NK-92 (cell line): Measurements from ENCODE around the gene CHODL.

ENCODE experiments used
- DNase-seq: peaks from one replicate; lab custom pipeline; 2025; ENCODE audit not compliant: unreplicated experiment; lab: John Stamatoyannopoulos, UW

Gene CHODL, protein sequence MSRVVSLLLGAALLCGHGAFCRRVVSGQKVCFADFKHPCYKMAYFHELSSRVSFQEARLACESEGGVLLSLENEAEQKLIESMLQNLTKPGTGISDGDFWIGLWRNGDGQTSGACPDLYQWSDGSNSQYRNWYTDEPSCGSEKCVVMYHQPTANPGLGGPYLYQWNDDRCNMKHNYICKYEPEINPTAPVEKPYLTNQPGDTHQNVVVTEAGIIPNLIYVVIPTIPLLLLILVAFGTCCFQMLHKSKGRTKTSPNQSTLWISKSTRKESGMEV

DNA sequence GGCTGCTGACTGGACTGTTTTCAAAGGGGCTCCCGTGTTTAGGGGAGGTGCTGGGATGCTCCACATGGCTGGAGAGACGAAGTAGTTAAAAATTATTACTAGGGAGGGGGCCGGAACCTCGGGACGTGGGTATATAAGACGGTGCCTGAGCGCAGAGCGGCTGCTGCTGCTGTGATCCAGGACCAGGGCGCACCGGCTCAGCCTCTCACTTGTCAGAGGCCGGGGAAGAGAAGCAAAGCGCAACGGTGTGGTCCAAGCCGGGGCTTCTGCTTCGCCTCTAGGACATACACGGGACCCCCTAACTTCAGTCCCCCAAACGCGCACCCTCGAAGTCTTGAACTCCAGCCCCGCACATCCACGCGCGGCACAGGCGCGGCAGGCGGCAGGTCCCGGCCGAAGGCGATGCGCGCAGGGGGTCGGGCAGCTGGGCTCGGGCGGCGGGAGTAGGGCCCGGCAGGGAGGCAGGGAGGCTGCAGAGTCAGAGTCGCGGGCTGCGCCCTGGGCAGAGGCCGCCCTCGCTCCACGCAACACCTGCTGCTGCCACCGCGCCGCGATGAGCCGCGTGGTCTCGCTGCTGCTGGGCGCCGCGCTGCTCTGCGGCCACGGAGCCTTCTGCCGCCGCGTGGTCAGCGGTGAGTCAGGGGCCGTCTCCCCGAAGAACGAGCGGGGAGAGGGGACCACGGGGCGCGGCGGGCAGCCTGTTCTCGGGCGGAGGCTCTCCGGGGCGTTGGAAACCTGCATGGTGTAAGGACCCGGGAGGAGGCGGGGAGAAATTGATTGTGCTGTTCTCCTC is at the start of gene CHODL:
Gene CHODL, plus strand, starts transcription at position 163 of the 793 bp plus-strand sequence. Its CDS starts 391 bp downstream, at position 554.
- DNase-seq = no peak

DNA sequence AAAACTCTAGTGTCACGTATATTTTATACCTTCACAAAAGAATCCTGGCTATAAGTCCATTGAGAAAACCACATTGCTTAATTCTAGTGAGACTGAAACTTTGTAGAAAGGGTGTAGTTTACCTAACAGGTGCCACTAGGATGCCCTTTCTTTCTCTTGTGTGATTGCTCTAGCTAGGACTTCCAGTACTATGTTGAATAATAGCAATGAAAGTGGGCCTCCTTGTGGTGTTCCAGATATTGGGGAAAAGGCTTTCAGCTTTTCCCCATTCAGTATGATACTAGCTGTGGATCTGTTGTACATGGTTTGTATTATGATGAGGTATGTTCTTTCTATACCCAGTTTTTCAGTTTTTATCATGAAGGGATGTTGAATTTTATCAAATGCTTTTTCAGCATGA is 39.7 kb upstream of the CHODL start:
- no peak for DNase-seq

DNA sequence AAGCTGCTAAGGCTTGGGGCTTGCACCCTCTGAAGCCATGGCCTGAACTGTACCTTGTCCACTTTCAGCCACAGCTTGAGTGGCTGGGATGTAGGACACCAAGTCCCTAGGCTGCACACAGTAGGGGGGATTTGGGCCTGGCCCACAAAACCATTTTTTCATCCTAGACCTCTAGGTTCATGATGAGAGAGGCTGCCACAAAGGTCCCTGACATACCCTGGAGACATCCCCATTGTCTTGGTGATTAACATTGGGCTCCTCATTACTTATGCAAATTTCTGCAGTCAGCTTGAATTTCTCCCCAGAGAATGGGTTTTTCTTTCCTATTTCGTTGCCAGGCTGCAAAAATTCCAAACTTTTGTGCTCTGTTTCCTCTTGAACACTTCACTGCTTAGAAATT is 26.3 kb upstream of the CHODL start:
- DNase-seq = no peak

DNA sequence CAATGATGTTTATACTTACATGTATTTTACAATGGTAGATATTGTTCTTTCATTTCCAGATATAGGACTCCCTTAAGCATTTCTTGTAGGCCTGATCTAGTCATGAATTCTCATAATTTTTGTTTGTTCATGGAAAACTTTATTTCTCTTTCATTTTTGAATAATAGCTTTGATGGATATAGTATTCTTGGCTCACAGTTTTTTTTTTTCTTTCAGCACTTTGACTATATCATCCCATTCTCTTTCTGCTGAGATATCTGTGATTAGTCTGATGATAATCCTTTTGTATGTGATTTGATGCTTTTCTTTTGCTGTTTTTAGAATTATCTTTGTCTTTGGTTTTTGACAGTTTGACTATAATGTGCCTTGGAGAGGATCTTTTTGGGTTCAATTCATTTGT is 24.1 kb upstream of the CHODL start:
- no peak for DNase-seq

DNA sequence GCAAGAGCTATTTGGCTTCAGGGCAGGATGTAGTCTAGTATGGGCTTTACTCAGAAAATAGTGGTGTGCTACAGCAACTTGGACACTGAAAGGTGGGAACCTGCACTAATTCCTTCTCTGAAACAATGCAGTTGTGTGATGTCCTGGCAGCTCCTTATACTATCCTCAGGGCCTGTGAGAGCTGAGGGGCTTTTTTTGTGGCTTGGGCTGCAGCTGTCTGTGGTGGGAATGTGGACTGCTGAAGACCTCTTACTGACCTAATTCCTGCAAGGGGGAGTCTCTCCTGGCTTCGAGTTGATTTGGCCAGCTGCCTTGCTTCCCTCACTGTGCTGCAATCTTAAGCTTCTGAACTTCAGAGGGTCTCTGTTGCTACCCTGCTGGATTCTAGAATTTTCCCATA is 22.3 kb upstream of the CHODL start:
- DNase-seq = no peak

DNA sequence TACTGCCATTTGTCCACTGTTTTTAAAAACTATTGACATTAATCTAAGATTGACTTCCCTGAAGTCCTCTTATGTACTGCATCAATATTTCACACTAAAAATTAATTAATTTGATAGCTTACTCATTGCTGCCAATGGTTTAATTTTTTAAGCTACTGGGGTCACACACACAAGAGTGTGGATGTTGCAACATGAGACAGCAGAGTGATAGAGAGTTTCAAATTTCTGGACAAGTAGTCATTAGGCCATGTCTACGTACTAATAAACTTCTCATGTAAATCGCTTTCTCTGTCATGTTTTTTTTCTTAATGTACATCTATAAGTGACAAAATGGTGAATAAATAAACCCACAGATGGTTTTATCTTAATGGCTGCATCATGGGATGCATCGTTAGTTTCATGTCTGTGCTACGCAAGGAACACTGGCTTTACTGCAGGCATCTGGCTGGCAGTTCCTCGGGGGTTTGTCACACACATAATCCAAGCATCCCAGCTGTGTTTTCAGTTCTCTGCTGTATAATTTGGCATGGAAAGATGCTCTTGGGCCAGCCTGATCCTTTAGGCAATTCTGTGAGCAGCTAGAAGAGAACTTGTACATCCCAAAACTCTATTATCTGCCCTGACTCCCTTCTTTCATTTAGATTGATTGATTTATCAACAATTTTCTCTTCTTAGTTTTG is 16.4 kb upstream of the CHODL start:
- no peak for DNase-seq

DNA sequence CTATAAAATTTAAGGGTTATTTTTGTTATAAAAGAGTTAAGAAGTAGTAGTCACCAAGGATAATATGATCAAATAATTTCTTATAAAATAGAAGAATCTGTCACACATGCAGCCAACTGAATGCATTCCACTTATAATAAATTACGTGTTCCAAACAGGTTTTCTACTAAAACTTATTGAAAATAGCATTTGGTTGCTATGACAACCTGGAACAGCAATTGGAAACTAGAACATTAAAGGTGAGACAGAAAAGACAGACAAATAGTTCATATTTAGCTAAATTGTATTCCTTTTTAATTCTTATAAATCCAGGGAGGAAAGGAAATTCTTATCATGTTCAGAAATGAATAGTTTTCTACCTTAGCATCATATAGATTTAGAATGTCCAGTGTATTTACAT is 9.1 kb upstream of the CHODL start:
- DNase-seq = no peak

DNA sequence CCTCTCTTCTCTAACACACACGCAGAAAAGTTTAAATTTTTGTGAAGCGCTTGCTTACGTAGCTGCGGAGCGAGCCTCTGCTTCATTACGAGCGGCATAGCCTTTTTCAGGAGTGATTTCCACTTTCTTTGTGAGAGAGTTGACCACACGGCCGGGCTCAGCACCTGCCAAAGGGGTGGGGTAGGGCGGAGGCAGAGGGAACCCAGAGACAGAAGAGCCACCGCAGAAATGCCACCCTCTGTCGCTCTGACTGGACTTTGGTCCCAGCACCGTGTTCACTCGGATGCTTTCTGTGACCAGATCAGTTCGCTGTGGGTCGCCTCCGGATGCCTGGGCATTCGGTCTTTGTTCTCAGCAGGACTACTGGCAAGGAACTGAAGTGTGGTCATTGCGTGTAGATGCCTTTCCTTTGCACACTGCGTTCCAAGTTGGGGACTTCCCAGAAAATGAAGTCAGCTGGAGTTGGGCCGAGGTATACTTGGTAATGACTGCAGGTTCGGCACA is 883 bp downstream of the CHODL start:
- no peak for DNase-seq

DNA sequence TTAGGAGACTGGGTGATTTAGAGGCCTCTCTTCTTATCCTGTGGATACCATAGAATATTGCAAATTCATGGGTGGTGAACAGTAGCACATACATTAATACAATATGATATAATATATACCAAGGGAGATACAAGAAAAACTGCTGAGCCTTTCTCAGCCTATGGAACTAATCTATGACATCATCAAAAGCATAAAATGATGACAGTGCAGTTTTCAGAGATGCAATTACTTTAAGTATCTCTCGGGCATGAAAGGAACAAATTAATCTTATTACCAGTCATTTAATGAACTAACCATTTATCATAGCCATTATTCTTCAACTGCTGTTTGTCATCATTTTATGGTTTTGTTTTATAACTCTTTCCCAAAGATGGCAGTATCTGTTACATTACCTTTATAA is 3.5 kb downstream of the CHODL start:
- DNase-seq = no peak

DNA sequence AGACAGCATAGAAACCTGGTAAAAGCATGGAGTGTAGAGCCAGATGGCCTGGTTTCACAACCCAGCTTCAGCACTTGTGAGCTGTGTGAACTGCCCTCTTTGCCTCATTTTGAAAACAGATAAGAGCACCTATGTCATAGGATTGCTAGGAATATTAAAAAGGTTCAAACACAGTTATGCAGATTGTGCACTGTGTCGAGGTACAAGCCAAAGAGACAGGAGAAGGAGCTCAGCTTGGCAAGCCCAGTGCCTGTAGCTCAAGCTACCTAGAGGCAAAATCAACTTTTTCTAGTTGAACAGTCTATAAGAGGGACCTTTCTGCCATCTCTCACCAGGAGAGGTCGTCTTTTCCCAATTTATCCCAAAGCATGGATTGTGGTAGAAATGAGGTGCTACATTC is 5.0 kb downstream of the CHODL start:
- no peak for DNase-seq

DNA sequence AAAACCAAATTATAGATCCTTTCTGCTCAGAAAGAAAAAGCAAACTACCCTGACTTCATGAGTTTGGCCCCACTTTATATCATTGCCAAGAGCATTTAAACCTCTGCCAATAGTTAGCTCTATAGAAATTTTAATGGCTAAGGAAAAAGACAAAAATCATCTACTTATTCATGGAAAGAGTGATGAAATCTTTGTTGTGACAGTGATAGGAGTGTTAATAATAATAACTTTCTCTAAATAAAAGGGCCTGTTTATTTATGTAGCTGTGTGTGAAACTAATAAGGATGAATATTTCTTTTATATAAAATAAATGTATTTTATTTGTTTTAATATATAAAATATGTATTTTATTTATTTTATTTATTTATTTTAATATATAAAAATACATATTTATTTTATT is 6.4 kb downstream of the CHODL start:
- no peak for DNase-seq

DNA sequence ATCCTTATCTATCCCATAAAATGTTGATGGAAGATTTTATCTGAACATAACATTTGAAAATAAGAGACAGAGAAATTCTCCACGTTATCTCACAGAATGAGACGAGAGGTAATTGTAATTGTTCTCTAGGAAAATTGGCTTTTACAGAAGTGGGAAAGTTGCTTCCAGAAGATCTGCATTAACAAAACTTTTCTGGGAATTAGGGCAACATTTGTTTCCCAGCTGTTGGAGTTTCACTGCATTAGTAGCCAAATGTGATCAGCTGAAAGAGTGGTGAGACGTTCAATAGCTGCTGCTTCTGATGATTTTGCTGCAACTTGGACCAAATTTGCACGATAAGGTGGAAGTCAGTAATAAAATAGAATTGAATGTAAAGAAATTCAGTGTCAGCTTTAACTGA is 7.6 kb downstream of the CHODL start:
- DNase-seq = no peak

DNA sequence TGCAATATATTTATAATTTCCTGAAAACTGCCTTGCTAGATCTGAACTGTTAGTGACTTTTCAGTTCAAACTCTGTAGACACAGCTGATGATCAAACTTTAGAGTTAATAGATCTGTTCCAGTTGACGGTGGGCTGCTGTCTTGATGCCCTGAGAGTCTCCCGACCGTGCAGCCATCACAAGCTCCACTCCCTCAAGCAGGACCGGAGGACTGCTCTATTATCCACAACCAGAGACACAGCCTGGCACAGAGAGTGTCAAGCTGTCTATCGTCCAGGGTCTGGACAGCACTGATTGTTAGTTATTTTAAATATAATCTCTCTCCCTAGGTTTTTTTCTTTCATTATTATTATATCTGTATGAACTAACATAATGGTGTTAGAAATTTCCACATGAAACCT is 8.0 kb downstream of the CHODL start:
- no peak for DNase-seq

DNA sequence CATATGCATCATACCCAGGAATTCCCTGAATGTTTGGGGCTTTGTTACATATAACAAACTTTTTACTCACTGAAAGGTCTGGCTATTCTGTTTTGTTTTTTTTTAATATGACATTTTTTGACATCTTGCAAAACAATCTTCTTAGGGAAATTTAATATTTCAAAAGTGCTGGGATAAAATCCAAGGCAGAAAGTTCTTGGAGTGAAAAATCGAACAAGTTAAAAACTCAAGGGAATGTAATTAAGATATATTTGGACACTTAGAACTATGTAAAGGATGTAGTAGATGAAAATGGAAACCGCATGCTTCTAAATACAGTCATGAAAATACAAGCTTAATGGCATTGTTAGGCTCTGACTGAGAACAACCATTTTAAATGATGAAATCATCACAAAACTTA is 8.6 kb downstream of the CHODL start:
- no peak for DNase-seq

DNA sequence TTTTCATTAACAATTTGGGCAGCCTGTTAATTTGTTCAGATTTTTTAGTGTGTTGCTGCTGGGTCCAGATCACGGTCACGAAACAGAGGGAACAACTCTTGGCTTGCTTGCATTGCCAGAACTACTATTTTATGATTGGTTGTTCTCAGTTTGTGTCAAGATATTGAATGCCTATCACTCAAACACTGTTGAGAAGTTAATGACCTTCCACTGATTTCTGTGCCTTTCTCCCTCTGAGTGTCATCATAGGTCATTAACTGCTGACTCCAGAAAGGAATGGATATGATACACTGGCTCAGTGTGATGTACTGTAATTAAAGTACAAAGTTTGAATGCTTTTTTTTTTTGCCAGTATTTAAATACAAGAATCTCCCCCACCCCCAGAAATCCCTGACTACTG is 9.2 kb downstream of the CHODL start:
- no peak for DNase-seq

DNA sequence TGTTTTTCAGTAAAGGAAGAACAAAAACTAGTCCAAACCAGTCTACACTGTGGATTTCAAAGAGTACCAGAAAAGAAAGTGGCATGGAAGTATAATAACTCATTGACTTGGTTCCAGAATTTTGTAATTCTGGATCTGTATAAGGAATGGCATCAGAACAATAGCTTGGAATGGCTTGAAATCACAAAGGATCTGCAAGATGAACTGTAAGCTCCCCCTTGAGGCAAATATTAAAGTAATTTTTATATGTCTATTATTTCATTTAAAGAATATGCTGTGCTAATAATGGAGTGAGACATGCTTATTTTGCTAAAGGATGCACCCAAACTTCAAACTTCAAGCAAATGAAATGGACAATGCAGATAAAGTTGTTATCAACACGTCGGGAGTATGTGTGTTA is 21.3 kb downstream of the CHODL start:
- no peak for DNase-seq

DNA sequence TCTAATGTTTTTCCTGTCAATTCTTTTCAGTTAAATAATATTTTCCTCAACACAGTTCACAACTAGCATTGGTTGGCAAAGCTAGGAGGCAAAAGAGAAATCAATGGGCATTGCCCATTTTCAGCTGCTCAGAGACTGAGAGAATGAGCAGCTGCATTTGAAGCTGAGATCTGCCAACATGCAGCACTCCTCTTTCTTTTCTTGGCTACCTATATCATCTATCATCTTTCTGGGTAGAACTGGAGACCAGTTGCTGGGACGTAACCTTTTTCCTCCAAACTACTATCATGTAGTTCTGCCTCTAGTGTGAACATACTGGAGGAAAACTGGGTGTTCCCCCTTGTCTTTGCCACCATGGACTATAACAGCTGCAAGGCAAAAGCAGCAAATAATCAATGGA is 22.9 kb downstream of the CHODL start:
- DNase-seq = no peak

DNA sequence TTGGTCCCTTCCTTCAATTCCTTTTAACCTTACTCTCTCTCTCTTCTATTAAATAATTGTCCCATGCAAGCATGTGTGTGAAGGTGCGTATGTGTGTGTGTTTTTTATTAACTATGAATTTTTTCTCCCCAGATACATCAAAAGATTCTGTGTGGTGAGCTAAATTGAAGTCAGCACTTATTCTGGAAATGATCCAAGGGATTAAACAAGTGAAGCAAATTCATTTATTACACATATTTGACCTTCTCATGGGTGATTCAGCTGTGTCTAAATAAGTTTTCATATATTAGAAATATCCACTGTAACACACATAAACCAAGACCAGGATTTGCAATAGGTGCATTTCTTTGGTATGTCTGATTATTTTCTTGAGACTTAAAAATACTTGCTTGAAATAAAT is 24.3 kb downstream of the CHODL start:
- DNase-seq = no peak

DNA sequence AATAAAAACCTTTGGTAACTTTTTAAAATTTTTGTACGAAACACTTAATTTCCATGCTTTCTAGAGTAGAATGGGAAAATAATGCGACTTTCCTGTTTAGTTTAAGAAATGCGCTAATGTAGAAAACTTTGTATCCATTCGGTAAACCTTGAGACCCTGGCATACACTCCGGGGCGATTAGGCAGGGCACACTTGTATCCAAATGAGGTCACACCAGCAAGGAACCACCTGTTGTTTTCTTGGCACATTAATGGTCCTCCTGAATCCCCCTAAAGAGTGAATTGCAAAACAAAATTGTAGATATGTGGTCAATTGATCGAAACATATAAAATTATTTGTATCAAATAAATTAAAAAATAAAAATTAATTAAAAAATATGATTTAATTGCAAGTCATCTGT is 25.2 kb downstream of the CHODL start:
- DNase-seq = no peak

DNA sequence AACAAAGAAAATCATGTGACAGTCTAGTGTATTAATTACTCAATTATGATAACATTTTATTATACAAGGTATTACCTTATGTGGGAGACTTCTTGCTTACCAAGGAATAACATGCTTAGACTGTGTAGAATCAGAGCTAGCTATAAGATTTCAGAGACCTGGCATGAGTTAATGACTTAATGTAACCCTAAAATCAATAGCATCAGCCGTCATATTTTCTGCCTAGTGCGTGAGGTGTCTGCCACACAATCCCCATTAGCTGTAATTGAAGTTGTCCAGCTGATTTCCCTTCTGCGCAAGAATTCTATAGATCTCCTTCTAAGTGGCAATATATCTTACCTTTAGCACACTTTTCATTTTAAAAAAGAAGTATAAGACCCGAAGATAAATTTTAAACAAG is 28.8 kb downstream of the CHODL start:
- no peak for DNase-seq

DNA sequence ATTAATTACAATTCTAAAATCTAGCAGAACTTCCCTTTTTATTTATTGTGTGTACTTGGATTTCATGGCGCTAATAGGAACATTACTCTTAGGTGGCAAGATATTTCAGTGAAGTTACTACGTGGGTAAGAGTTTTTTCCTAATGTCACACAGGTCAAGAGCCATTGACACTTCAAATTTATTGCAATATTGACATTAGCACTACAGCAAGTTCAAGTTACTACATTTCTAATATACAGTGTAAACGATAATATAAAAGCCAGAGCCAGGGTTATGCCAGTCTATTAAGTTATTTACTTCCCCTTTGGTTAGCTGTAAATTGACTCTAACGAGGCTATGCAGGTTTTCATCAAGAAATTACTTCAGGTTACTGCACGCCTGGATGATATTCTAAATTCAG is 29.7 kb downstream of the CHODL start:
- DNase-seq = no peak

DNA sequence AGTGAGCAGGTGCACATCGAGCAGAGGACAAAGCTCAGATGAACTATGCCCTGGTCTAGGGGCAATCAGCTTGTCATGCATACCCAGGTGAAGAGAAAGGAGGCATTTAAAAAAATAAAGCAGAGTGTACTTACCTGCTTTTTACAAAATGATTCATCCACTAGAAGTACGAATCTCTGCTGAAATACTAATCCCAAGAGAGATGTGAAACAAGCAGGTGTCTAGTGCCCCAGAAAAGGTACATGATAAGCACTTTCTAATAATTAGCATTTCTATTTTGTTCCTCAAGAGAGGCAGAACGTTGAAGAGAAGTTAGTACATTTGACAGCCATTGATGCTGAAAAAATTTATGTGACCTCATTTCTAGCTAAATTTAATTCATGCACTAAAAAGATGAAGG is 31.1 kb downstream of the CHODL start:
- no peak for DNase-seq
